ENCODE results near the gene PTPRH.

GRCh38 chr19:55228403-55229031 lies 19.2 kb upstream of the PTPRH start, which contains the start of gene TMEM86B:
- no peak for TF ChIP-seq MXI1 (conservative IDR thresholded peaks at IDR 0.05; ENCODE audit: poor library complexity, severe bottlenecking)
- TF ChIP-seq POLR2AphosphoS5 (IDR thresholded peaks at IDR 0.05) = no peak
- TF ChIP-seq CTCF (IDR thresholded peaks at IDR 0.05; ENCODE audit: poor library complexity, severe bottlenecking) = no peak

Data from neural cell (in vitro differentiated cells).